ENCODE results near the gene TMEM132D. TPM values are rescaled to one million over a fixed set of nuclear protein-coding genes. Genes with fewer than 3 reads are reported as not detected.

The TMEM132D gene
- total RNA-seq, 2 donors from 2014 or later, result not detected

GRCh38 chr12:129179941-129180553 lies 723.8 kb downstream of the TMEM132D start:
- Histone ChIP-seq H3K36me3 (no peaks in the 10 kb centered on the region), H3K27ac (no peak overlapping the region), H3K9me3 (no peaks in the 10 kb centered on the region), H3K4me3 (no peak overlapping the region), H3K4me1 (no peaks in the 10 kb centered on the region), H3K27me3 (no peaks in the 10 kb centered on the region)
- TF ChIP-seq, protein P1, sequence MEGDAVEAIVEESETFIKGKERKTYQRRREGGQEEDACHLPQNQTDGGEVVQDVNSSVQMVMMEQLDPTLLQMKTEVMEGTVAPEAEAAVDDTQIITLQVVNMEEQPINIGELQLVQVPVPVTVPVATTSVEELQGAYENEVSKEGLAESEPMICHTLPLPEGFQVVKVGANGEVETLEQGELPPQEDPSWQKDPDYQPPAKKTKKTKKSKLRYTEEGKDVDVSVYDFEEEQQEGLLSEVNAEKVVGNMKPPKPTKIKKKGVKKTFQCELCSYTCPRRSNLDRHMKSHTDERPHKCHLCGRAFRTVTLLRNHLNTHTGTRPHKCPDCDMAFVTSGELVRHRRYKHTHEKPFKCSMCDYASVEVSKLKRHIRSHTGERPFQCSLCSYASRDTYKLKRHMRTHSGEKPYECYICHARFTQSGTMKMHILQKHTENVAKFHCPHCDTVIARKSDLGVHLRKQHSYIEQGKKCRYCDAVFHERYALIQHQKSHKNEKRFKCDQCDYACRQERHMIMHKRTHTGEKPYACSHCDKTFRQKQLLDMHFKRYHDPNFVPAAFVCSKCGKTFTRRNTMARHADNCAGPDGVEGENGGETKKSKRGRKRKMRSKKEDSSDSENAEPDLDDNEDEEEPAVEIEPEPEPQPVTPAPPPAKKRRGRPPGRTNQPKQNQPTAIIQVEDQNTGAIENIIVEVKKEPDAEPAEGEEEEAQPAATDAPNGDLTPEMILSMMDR (IDR thresholded peaks at IDR 0.05), result no peak
- no peak for DNase-seq (ENCODE audit: low spot score)

DNA sequence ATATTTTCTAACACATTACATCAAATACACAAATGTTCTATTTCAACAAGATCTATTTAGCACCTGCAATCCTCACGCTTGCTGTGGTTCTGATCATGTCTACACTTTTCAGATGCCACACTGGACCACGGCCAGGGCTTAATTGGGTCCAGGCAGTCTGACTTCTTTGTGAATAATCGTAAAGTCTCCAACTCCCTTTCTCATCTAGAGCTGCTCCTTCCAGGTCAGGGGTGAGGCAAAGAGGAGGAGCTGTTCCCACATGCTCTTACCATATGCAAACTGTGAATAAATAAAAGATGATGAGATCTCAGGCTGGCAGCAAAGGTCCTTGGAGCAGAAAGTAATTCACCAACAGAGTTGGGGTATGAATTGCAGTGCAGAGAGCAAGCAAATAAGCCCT lies 733.9 kb downstream of the TMEM132D start:
- H3K4me3 ChIP-seq, result no peak overlapping the region
- no peaks in the 10 kb centered on the region for H3K4me1 ChIP-seq
- TF ChIP-seq, protein P1 (IDR thresholded peaks at IDR 0.05), result no peak

GRCh38 chr12:129163861-129164260 lies 740.0 kb downstream of the TMEM132D start:
- Histone ChIP-seq H3K9me3 (peaks cover 0 to 7% of the 10 kb centered on the region in 2 donors), H3K27ac (no peak overlapping the region), H3K36me3 (no peaks in the 10 kb centered on the region), H3K4me3 (no peak overlapping the region), H3K27me3 (no peaks in the 10 kb centered on the region), H3K4me1 (no peaks in the 10 kb centered on the region)
- TF ChIP-seq, protein P1 (IDR thresholded peaks at IDR 0.05), result no peak
- DNase-seq (ENCODE audit: low spot score), result no peak

More for the DNA sequence above, 733.9 kb downstream of the TMEM132D start:
- Histone ChIP-seq H3K27ac (no peak overlapping the region), H3K9me3 (no peaks in the 10 kb centered on the region), H3K27me3 (no peaks in the 10 kb centered on the region), H3K36me3 (no peaks in the 10 kb centered on the region)
- no peak for DNase-seq (ENCODE audit: low spot score)

GRCh38 chr12:129163461-129163860 lies 740.4 kb downstream of the TMEM132D start:
- TF ChIP-seq, protein P1 (IDR thresholded peaks at IDR 0.05), result no peak

GRCh38 chr12:129162805-129163204 lies 741.0 kb downstream of the TMEM132D start:
- no peaks in the 10 kb centered on the region for H3K4me1 ChIP-seq
- H3K36me3 ChIP-seq, result no peaks in the 10 kb centered on the region
- peaks cover 0 to 7% of the 10 kb centered on the region in 2 donors for H3K9me3 ChIP-seq
- no peaks in the 10 kb centered on the region for H3K27me3 ChIP-seq
- TF ChIP-seq, protein P1 (IDR thresholded peaks at IDR 0.05), result no peak
- DNase-seq (ENCODE audit: low spot score), result no peak
- no peak overlapping the region for H3K27ac ChIP-seq
- no peak overlapping the region for H3K4me3 ChIP-seq

More at GRCh38 chr12:129163461-129163860, 740.4 kb downstream of the TMEM132D start:
- Histone ChIP-seq H3K27ac (no peak overlapping the region), H3K9me3 (peaks cover 0 to 7% of the 10 kb centered on the region in 2 donors), H3K27me3 (no peaks in the 10 kb centered on the region), H3K4me3 (no peak overlapping the region), H3K36me3 (no peaks in the 10 kb centered on the region), H3K4me1 (no peaks in the 10 kb centered on the region)
- no peak for DNase-seq (ENCODE audit: low spot score)

GRCh38 chr12:129161511-129161910 lies 742.3 kb downstream of the TMEM132D start:
- H3K27me3 ChIP-seq, result no peaks in the 10 kb centered on the region
- H3K36me3 ChIP-seq, result no peaks in the 10 kb centered on the region
- no peak overlapping the region for H3K4me3 ChIP-seq
- TF ChIP-seq, protein P1 (IDR thresholded peaks at IDR 0.05), result no peak
- H3K4me1 ChIP-seq, result no peaks in the 10 kb centered on the region
- peaks cover 0 to 7% of the 10 kb centered on the region in 2 donors for H3K9me3 ChIP-seq
- DNase-seq (ENCODE audit: low spot score), result no peak
- H3K27ac ChIP-seq, result no peak overlapping the region
